Peyer's patch (tissue), 4 donors: Measurements from ENCODE around the gene SRD5A1. TPM values are rescaled to one million over a fixed set of nuclear protein-coding genes. Genes with fewer than 3 reads are reported as not detected.

ENCODE experiments used
- DNase-seq, 3 donors: peaks; one replicate each; pipeline ENCODE4 v3.0.0-alpha.2; 2017 to 2019
- H3K27ac ChIP-seq, 4 donors: fragments of 200-600 bp; sonication (generic); one replicate each; pipeline ENCODE4 v1.5.1; 2016 to 2019
- H3K27me3 ChIP-seq, 2 donors: fragments of 200-600 bp; sonication (generic); one replicate each; pipeline ENCODE4 v1.5.1; 2019
- H3K36me3 ChIP-seq, 3 donors: fragments of 200-600 bp; sonication (generic); one replicate each; pipeline ENCODE4 v1.5.1; 2016 to 2019
- H3K4me1 ChIP-seq, 4 donors: fragments of 200-600 bp; sonication (generic); one replicate each; pipeline ENCODE4 v1.5.1; 2016 to 2019
- H3K4me3 ChIP-seq, 4 donors: fragments of 200-600 bp; sonication (generic); 1 replicate in 3 of 4; 2 replicates in 1 of 4; pipeline ENCODE4 v1.5.1; 2016 to 2019; ENCODE audit warnings: mild to moderate bottlenecking in 1 of 4
- H3K9me3 ChIP-seq, 4 donors: fragments of 200-600 bp; sonication (generic); one replicate each; pipeline ENCODE4 v1.5.1; 2016 to 2019; ENCODE audit warnings: mild to moderate bottlenecking in 1 of 4
- POLR2A ChIP-seq, 2 donors: fragments of 450-650 bp; IDR thresholded peaks; one replicate each; pipeline ENCODE4 v1.5.1; 2017; ENCODE audit warnings: antibody characterized with exemption in 2 of 2, mild to moderate bottlenecking in 2 of 2, moderate library complexity in 2 of 2
- total RNA-seq, 4 donors: library from RNA; depleted of rRNA; stranded (reverse); fragments of >200 nt; gene quantifications; one replicate each; pipeline ENCODE4 v1.1.0, GENCODE V29; 2016
- TF ChIP-seq, protein P1 (sequence below), 6 experiments: fragments of 450-650 bp in 4 of 6; fragments of 200-600 bp in 2 of 6; sonication (generic) in 1 of 6; IDR thresholded peaks; one replicate each; pipeline ENCODE4 v1.5.1; 2017 to 2019; ENCODE audit warnings: antibody characterized with exemption in 6 of 6, mild to moderate bottlenecking in 3 of 6, moderate library complexity in 1 of 6

SRD5A1 gene
- total RNA-seq, 4 donors from 2014 or later: 5.8 to 16.9 (median 13.1) TPM

- no peaks in the 10 kb centered on the region for H3K36me3 ChIP-seq
- H3K27ac ChIP-seq: no peak overlapping the region
- no peak for TF ChIP-seq POLR2A (IDR thresholded peaks at IDR 0.05)
- TF ChIP-seq, protein P1, sequence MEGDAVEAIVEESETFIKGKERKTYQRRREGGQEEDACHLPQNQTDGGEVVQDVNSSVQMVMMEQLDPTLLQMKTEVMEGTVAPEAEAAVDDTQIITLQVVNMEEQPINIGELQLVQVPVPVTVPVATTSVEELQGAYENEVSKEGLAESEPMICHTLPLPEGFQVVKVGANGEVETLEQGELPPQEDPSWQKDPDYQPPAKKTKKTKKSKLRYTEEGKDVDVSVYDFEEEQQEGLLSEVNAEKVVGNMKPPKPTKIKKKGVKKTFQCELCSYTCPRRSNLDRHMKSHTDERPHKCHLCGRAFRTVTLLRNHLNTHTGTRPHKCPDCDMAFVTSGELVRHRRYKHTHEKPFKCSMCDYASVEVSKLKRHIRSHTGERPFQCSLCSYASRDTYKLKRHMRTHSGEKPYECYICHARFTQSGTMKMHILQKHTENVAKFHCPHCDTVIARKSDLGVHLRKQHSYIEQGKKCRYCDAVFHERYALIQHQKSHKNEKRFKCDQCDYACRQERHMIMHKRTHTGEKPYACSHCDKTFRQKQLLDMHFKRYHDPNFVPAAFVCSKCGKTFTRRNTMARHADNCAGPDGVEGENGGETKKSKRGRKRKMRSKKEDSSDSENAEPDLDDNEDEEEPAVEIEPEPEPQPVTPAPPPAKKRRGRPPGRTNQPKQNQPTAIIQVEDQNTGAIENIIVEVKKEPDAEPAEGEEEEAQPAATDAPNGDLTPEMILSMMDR (IDR thresholded peaks at IDR 0.05): no peak
- DNase-seq: no peak
- no peak overlapping the region for H3K4me3 ChIP-seq
- no peaks in the 10 kb centered on the region for H3K4me1 ChIP-seq
- H3K27me3 ChIP-seq: no peaks in the 10 kb centered on the region
- no peaks in the 10 kb centered on the region for H3K9me3 ChIP-seq
These were observed 42.7 kb downstream of the SRD5A1 start for GRCh38 chr5:6675784-6676491.

DNA sequence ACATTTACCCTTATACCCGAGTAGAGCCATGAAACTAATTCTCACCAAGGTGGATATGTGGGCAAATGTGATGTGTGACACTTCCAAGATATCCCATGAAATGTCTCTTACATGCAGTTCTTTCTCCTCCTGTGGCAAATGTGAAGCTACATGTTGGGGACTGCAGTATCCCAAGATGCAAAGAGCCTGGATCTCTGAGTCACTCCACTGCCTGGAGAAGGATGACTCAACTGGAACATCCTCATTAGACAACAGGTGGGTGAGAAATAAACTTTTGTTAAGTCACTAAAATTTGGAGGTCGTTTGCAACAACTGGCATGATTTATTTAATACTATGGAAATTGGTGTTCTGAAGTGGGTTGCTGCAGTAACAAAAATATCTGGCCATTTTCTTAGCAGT lies 43.5 kb downstream of the SRD5A1 start:
- no peak overlapping the region for H3K4me3 ChIP-seq
- TF ChIP-seq, protein P1 (IDR thresholded peaks at IDR 0.05): no peak
- no peak for TF ChIP-seq POLR2A (IDR thresholded peaks at IDR 0.05)

GRCh38 chr5:6678385-6678784 lies 45.1 kb downstream of the SRD5A1 start:
- Histone ChIP-seq H3K4me3 (no peak overlapping the region), H3K27ac (no peak overlapping the region), H3K9me3 (no peaks in the 10 kb centered on the region), H3K36me3 (no peaks in the 10 kb centered on the region), H3K4me1 (no peaks in the 10 kb centered on the region), H3K27me3 (no peaks in the 10 kb centered on the region)
- no peak for TF ChIP-seq POLR2A (IDR thresholded peaks at IDR 0.05)
- TF ChIP-seq, protein P1 (IDR thresholded peaks at IDR 0.05): no peak
- DNase-seq: no peak

More for the DNA sequence above, 43.5 kb downstream of the SRD5A1 start:
- Histone ChIP-seq H3K27ac (no peak overlapping the region), H3K36me3 (no peaks in the 10 kb centered on the region), H3K4me1 (no peaks in the 10 kb centered on the region), H3K27me3 (no peaks in the 10 kb centered on the region), H3K9me3 (no peaks in the 10 kb centered on the region)
- DNase-seq: no peak

GRCh38 chr5:6680922-6681321 lies 47.7 kb downstream of the SRD5A1 start:
- H3K4me1 ChIP-seq: no peaks in the 10 kb centered on the region
- H3K27me3 ChIP-seq: no peaks in the 10 kb centered on the region
- no peak for DNase-seq

GRCh38 chr5:6681682-6682081 lies 48.4 kb downstream of the SRD5A1 start:
- H3K36me3 ChIP-seq: no peaks in the 10 kb centered on the region
- no peak for TF ChIP-seq POLR2A (IDR thresholded peaks at IDR 0.05)
- TF ChIP-seq, protein P1 (IDR thresholded peaks at IDR 0.05): no peak
- no peaks in the 10 kb centered on the region for H3K27me3 ChIP-seq
- H3K4me1 ChIP-seq: no peaks in the 10 kb centered on the region
- H3K9me3 ChIP-seq: no peaks in the 10 kb centered on the region
- DNase-seq: no peak
- H3K27ac ChIP-seq: no peak overlapping the region
- H3K4me3 ChIP-seq: no peak overlapping the region

More at GRCh38 chr5:6680922-6681321, 47.7 kb downstream of the SRD5A1 start:
- no peak for TF ChIP-seq POLR2A (IDR thresholded peaks at IDR 0.05)
- TF ChIP-seq, protein P1 (IDR thresholded peaks at IDR 0.05): no peak
- Histone ChIP-seq H3K4me3 (no peak overlapping the region), H3K27ac (no peak overlapping the region), H3K36me3 (no peaks in the 10 kb centered on the region), H3K9me3 (no peaks in the 10 kb centered on the region)
